Ishikawa (cell line): ENCODE measurements around the gene SRSF7.

Experiments used
- CEBPB ChIP-seq: IDR thresholded peaks from 2 replicates; pipeline ENCODE4 v1.6.1; 2012
- CREB1 ChIP-seq: IDR thresholded peaks from 2 replicates; pipeline ENCODE4 v1.6.1; 2012; ENCODE audit warnings: low read depth
- EGR1 ChIP-seq: IDR thresholded peaks from 2 replicates; pipeline ENCODE4 v1.6.1; 2012
- FOXM1 ChIP-seq: IDR thresholded peaks from 2 replicates; pipeline ENCODE4 v1.6.1; 2012; ENCODE audit warnings: low read depth, borderline replicate concordance
- MAX ChIP-seq: IDR thresholded peaks from 2 replicates; pipeline ENCODE4 v1.6.1; 2012
- NFIC ChIP-seq: IDR thresholded peaks from 2 replicates; pipeline ENCODE4 v1.6.1; 2012
- RAD21 ChIP-seq: IDR thresholded peaks from 2 replicates; pipeline ENCODE4 v1.6.1; 2012; ENCODE audit warnings: low read depth
- REST ChIP-seq: IDR thresholded peaks from 2 replicates; pipeline ENCODE4 v1.6.1; 2012; ENCODE audit warnings: low read depth, mild to moderate bottlenecking
- TAF1 ChIP-seq: IDR thresholded peaks from 2 replicates; pipeline ENCODE4 v1.6.1; 2012; ENCODE audit warnings: low read depth, mild to moderate bottlenecking
- TCF12 ChIP-seq: IDR thresholded peaks from 2 replicates; pipeline ENCODE4 v1.6.1; 2012; ENCODE audit warnings: low read depth
- TEAD4 ChIP-seq: IDR thresholded peaks from 2 replicates; pipeline ENCODE4 v1.6.1; 2012
- USF1 ChIP-seq: IDR thresholded peaks from 2 replicates; pipeline ENCODE4 v1.6.1; 2012
- YY1 ChIP-seq: IDR thresholded peaks from 2 replicates; pipeline ENCODE4 v1.6.1; 2012; ENCODE audit warnings: low read depth
- ZBTB7A ChIP-seq: IDR thresholded peaks from 2 replicates; pipeline ENCODE4 v1.6.1; 2012; ENCODE audit warnings: low read depth

The SRSF7 gene

GRCh38 chr2:38763228-38763627, 12.1 kb upstream of the SRSF7 start:
- TF ChIP-seq NFIC (no peak), EGR1 (no peak), CEBPB (no peak)

GRCh38 chr2:38754506-38754905, 3.3 kb upstream of the SRSF7 start:
- TF ChIP-seq CREB1 (no peak), USF1 (no peak), ZBTB7A (no peak), EGR1 (no peak)

- no peak for TF ChIP-seq CEBPB
Measured at GRCh38 chr2:38754049-38754448, 2.9 kb upstream of the SRSF7 start.

GRCh38 chr2:38751596-38752410, 642 bp upstream of the SRSF7 start:
- TF ChIP-seq TCF12: peak; percentile 7; the same call in 1 of the 2 replicates
- no peak for TF ChIP-seq MAX

- TF ChIP-seq MAX: no peak
- no peak for TF ChIP-seq ZBTB7A
- TF ChIP-seq EGR1: no peak
- TF ChIP-seq RAD21: no peak
- no peak for TF ChIP-seq CEBPB
- TF ChIP-seq TAF1: no peak
- TF ChIP-seq USF1: no peak; the same call in 1 of the 2 replicates
- no peak for TF ChIP-seq FOXM1
- TF ChIP-seq TEAD4: no peak
- TF ChIP-seq CREB1: no peak
- no peak for TF ChIP-seq YY1
Measured at GRCh38 chr2:38750011-38750890, 910 bp downstream of the SRSF7 start.

GRCh38 chr2:38748943-38749804, 2.0 kb downstream of the SRSF7 start:
- TF ChIP-seq RAD21 (no peak), YY1 (no peak), REST (no peak), TEAD4 (no peak), FOXM1 (no peak), USF1 (no peak), CREB1 (no peak), MAX (no peak), NFIC (no peak), ZBTB7A (no peak)

GRCh38 chr2:38748391-38748790, 2.8 kb downstream of the SRSF7 start:
- TF ChIP-seq TEAD4: no peak
- TF ChIP-seq TCF12: no peak
- no peak for TF ChIP-seq TAF1
- no peak for TF ChIP-seq NFIC
- no peak for TF ChIP-seq ZBTB7A
- no peak for TF ChIP-seq FOXM1
- no peak for TF ChIP-seq CEBPB
- TF ChIP-seq RAD21: no peak
- no peak for TF ChIP-seq YY1
- no peak for TF ChIP-seq EGR1
- TF ChIP-seq REST: no peak
- TF ChIP-seq USF1: no peak
